HG02970 (cell line): ENCODE measurements around the gene KATNB1.
"Not testable (repeated sequence)": the region's sequence is repeated elsewhere in the genome, so short reads cannot be mapped to it uniquely, and the experiment has no call there.

ENCODE experiments used
- ATAC-seq: cut with Tn5 transposase; IDR thresholded peaks from one replicate; pipeline ENCODE4 v1.9.1; 2021; ENCODE audit warnings: mild to moderate bottlenecking, moderate library complexity, moderate number of reproducible peaks; ENCODE audit not compliant: unreplicated experiment, low FRiP score

Gene KATNB1

GRCh38 chr16:57786632-57787518 is 51.3 kb downstream of the KATNB1 start:
- no peak for ATAC-seq

DNA sequence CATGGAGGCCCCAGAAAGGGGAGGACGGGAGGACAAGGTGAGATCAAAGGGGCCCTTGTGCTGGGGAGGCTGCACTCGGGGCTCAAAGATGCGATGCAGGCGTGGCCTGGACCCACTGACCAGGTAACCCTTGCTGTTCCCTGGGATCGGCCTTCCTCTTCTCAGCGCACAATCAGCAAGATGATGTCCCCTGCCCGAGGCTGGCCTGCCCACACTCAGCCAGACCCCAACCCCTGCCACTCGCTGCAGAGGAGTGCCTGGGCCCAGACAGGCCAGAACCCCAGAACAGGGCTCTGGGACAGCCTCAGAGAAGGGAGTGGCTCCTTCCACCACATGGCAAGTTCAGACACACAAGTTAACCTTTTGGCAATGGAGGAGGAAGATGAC is 51.9 kb downstream of the KATNB1 start:
- no peak for ATAC-seq

DNA sequence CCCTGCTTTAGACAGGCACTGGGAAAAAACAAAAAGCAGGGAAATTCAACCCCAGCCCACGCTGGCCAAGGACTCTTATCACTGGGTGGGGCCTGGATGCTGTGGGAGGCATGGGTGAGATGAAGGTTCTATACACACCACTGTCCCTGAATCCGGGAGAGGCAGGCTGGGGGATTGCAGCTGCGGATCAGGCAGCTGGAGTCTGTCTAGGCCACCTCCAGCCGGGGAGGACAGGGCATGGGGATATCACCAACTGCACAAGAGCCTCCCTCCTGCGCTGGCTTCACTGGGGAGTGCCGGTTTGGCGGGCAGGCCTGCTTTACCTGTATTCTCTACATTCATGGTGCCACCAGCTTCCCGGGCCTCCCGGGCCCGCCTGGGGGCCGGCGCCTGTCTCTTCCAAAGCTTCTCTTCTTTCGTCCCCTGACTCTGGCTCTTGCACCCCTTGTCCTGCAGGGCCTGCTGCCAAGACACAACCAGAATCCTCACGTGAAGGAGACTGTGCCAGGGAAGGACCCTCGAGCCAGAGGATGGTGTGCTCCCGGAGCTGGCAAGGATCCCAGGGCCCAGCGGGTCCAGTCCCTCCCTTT is 52.8 kb downstream of the KATNB1 start:
- no peak for ATAC-seq

DNA sequence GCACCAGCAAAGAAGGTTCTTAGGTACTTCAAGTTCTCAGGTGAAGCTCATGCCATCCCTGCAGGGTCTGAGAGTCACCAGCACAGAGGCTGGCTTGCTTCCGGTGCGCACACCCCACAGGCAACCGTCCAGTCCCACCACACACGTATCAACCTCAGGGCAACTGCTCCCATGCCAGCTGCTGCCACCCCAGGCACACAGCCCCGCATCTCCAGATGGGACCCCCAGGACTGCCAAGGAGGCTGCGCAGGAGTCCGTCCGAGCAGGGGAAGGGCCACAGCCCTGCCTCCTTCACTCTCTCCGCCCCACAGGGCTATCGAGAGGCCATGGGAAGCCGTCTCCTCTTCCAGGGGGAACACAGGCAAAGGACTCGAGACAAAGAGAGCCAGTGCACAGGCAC is 53.4 kb downstream of the KATNB1 start:
- no peak for ATAC-seq

GRCh38 chr16:57791195-57791892 is 55.8 kb downstream of the KATNB1 start:
- ATAC-seq = no peak

GRCh38 chr16:57791893-57792461 is 56.4 kb downstream of the KATNB1 start:
- ATAC-seq = no peak

DNA sequence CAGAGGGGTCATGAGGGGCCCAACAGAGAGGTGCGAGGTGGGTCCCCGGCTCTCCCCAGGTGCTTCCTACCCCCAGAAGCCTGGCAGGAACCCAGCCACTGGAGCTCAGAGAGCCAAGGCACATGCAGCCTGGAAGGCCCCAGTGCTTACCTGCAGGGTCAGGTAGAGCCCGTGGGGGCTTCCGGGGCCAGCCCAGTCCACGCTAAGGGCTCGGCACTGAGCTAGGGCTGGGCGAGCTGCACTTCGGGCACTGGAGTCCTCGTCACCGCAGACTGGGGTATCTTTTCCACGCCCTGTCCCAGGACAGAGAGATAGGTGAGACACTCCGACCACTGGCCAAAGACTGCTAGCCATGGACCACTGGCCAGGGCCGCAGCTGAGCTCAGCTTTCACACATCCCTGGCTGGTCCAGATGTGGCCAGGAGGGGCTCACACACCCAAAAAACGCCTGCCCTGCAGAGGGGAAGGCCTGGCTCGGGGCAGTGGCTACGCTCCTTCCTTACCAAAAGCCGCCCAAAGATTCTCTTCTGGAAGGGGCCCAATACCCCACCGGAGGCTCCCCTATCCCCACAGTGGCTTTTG is 59.4 kb downstream of the KATNB1 start:
- ATAC-seq = no peak

DNA sequence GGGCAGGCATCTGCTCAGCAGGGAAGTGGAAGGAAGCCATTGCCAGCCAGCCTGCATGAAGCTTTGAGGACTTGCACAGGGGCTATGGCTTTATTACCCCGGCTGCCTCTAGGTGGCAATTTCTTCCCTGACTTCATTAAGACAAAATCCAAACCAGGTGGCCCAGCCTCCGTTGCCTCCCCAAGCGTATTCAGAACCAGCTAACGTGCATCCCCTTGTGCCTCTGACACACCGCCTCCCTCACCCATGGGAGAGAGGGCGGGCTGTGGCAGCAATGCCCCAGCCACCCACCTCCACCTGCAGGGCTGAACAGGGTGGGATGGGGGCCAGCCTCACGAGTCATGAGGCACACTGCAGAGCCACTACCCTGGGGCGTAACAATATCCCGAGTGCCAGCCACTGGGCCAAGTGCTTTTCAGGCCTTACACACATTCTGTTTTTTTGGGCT is 59.9 kb downstream of the KATNB1 start:
- ATAC-seq = no peak

GRCh38 chr16:57796014-57796413 is 60.4 kb downstream of the KATNB1 start:
- ATAC-seq = not testable (repeated sequence)

DNA sequence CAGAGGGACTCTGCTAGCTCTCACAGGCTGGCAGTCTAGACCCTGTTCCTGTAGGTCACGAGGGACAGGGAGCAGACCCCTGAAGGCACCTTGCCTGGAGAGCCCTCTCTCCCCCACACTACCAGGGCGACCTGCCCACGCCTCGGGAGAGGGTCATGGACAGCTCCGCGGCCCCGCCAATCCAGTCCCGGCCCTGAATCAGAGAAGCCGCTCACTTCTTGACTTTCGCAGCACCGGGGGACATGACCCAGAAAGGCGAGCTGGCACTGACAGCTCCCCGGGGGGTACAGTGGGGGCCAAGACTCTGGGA is 61.6 kb downstream of the KATNB1 start:
- ATAC-seq = no peak

DNA sequence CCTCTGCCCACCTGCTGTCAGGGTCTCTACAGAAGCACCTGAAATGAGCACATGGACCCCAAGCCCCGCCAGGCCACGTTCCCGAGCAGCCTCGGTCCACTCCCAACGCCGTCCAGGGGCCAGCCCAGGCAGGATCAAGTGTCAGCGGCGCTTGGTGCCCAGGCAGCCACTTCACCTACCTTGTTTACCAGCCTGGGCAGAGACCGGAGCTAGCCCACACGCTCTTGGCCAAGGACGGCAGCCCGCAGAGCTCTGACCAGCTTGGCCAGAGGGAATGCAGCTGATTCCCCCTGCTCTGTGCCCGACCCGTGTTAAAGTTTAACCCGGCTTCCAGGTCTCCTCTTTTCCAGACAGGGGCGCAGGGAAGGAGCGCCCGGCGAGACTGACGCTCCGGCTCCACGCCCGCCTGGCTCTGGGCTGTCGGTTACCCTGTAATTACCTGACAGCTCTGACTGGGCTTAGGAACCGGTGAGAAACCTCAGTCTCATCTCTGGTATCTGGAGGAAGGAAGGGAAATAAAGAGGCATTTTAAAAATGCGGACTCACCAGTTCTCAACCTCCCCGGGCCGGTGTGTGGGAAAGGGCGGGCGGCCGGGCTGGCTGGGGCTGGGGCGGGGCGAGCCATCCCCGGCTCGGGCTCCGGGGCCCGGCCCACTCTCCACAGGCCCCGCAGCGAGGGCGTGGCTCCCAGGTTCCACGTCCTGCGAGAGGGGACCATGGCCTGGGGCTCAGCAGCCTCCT is 62.1 kb downstream of the KATNB1 start:
- ATAC-seq = no peak

DNA sequence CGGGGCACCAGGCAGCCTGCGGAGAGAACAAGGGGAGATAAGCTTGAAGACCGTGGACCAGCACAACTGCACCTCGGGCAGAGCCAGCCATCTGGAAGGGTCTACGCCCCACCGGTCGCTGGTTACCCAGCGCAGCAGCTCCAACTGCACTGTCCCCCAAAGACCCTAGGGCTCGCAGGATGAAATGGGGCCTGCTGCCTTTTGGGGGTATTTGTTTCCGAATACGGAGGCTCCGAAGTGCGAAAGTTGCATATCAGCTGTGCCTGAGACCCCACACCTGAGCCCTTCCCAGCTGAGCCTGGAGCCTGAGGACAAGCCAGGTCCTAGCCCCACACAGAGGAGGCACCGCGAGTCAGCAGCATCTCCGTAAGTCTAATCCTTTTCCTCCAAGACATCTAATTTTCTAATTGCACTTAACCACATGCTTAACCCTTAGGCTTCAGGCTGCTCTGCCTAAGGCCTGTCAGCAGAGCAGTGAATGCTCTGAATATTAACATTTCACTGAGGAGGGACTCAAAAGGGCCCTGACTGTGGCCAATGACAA is 62.8 kb downstream of the KATNB1 start:
- ATAC-seq = no peak

GRCh38 chr16:57798953-57799599 is 63.5 kb downstream of the KATNB1 start:
- ATAC-seq = no peak

DNA sequence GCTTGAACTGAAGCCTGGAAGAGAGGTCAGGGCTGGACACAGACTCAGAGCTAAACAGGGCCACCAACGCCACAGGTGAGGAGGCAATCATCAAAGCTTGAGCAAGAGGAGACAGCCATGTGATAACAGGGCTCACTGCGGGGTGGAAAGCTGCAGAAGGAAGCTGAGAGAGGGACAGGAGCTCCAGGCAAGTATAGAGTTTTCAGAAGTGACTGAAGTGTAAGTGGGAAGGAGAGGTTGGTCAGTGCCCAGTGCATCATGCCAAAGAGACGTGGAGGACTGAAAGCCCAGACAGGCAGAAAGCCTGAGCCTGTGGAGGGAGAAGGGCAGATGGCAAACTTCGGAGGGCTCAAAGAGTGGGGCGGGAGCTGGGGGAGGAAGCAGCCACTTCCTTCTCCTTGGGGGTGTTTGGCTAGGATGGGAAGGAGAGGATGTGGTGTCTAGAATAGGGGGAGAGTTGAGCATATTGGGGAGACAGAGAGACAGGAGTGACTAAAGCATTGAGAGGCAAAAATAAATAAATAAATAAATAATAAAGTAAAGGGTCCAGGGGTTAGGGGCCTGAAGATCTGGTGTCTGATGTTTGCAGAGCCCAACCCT is 64.1 kb downstream of the KATNB1 start:
- ATAC-seq = no peak

GRCh38 chr16:57800200-57801097 is 64.9 kb downstream of the KATNB1 start:
- no peak for ATAC-seq

DNA sequence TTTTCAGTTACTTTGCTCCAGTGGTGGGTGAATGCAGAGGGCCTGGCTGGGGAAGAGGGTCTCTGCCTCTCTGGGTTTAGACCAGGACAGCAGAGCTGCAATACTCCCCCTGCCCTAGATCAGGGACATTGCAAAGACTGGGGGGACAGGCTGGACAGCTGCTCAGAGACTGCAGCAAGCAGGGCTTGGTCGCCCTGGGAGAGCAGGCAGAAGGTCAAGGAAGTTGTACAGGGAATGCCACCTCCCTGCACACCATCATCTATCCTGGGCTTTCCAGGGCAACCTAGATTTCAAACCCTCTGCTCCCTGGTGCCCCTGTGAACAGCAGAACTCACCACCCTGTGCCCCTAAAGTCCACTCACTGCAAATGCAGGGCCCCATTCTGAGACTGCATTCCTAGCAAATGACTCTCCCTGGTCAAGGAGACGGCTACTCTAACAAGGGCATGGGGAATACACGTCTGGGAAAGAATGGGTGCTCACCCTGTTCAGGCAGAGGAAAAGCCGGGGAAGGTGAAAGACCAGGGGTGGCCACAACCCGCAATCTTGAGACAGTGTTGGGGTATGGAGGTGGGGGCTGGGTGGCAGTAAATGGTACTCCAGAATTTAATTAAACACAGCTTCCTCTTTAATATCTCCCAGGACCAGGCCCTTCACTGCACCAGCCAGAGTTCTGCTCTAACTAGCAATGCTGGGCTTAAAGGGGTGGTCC is 65.7 kb downstream of the KATNB1 start:
- ATAC-seq = no peak

GRCh38 chr16:57801809-57802340 is 66.3 kb downstream of the KATNB1 start:
- ATAC-seq = no peak
